ENCODE results near the gene CACUL1.
"Not testable (repeated sequence)": the region's sequence is repeated elsewhere in the genome, so short reads cannot be mapped to it uniquely, and the experiment has no call there.

Gene CACUL1

GRCh38 chr10:118768041-118768919 is 13.5 kb upstream of the CACUL1 start:
- no peak for DNase-seq (ENCODE audit: low read depth)

GRCh38 chr10:118767297-118768040 is 12.7 kb upstream of the CACUL1 start:
- no peak for DNase-seq (ENCODE audit: low read depth)

GRCh38 chr10:118764195-118764594 is 9.4 kb upstream of the CACUL1 start:
- DNase-seq (ENCODE audit: low read depth), result no peak

GRCh38 chr10:118763202-118763988 is 8.6 kb upstream of the CACUL1 start:
- DNase-seq (ENCODE audit: low read depth), result no peak

- DNase-seq (ENCODE audit: low read depth), result no peak
These were observed 5.5 kb upstream of the CACUL1 start for GRCh38 chr10:118760265-118760664.

GRCh38 chr10:118758449-118758848 is 3.7 kb upstream of the CACUL1 start:
- no peak for DNase-seq (ENCODE audit: low read depth)

GRCh38 chr10:118754229-118754555 is 578 bp downstream of the CACUL1 start:
- DNase-seq (ENCODE audit: low read depth), result no peak

- DNase-seq (ENCODE audit: low read depth), result no peak
These were observed 1.2 kb downstream of the CACUL1 start for GRCh38 chr10:118753331-118754228.

- DNase-seq (ENCODE audit: low read depth), result no peak
These were observed 2.4 kb downstream of the CACUL1 start for GRCh38 chr10:118752409-118752808.

- DNase-seq (ENCODE audit: low read depth), result no peak
These were observed 3.5 kb downstream of the CACUL1 start for GRCh38 chr10:118751265-118751664.

- no peak for DNase-seq (ENCODE audit: low read depth)
These were observed 6.7 kb downstream of the CACUL1 start for GRCh38 chr10:118748041-118748440.

- DNase-seq (ENCODE audit: low read depth), result no peak
These were observed 8.5 kb downstream of the CACUL1 start for GRCh38 chr10:118746246-118746645.

GRCh38 chr10:118745056-118745455 is 9.7 kb downstream of the CACUL1 start:
- no peak for DNase-seq (ENCODE audit: low read depth)

- not testable (repeated sequence) for DNase-seq (ENCODE audit: low read depth)
These were observed 10.3 kb downstream of the CACUL1 start for GRCh38 chr10:118744346-118744918.

- DNase-seq (ENCODE audit: low read depth), result no peak
These were observed 12.0 kb downstream of the CACUL1 start for GRCh38 chr10:118742782-118743181.

GRCh38 chr10:118742032-118742431 is 12.7 kb downstream of the CACUL1 start:
- DNase-seq (ENCODE audit: low read depth), result no peak

GRCh38 chr10:118738406-118738805 is 16.4 kb downstream of the CACUL1 start:
- DNase-seq (ENCODE audit: low read depth), result no peak

- no peak for DNase-seq (ENCODE audit: low read depth)
These were observed 17.0 kb downstream of the CACUL1 start for GRCh38 chr10:118737603-118738302.

- no peak for DNase-seq (ENCODE audit: low read depth)
These were observed 19.5 kb downstream of the CACUL1 start for GRCh38 chr10:118735294-118735693.

- no peak for DNase-seq (ENCODE audit: low read depth)
These were observed 20.3 kb downstream of the CACUL1 start for GRCh38 chr10:118734475-118734874.

Measured in stimulated activated CD8-positive, alpha-beta memory T cell treated with anti-CD3 and anti-CD28 coated beads, Interleukin-15, amount 100 ng/mL, for 24 hours (primary cell).